Stimulated activated CD4-positive, alpha-beta T cell treated with anti-CD3 and anti-CD28 coated beads, TNF-alpha, amount 100 ng/mL, for 24 hours (primary cell): ENCODE results near the gene PPP1R13B.
A peak's percentile ranks its signal among the peaks of the same experiment; 100 is the strongest.

ENCODE experiments used
- DNase-seq, 3 experiments: peaks; one replicate each; pipeline ENCODE4 v3.0.0-alpha.2; 2020; ENCODE audit warnings: low read depth in 3 of 3

The PPP1R13B gene

GRCh38 chr14:103730490-103731035 lies 116.8 kb downstream of the PPP1R13B start:
- no peak for DNase-seq

GRCh38 chr14:103729496-103730448 lies 117.6 kb downstream of the PPP1R13B start:
- DNase-seq = no peak

- DNase-seq = no peak
Observed at GRCh38 chr14:103728721-103729120, 118.7 kb downstream of the PPP1R13B start.

- no peak for DNase-seq
Observed at GRCh38 chr14:103728141-103728540, 119.2 kb downstream of the PPP1R13B start.

- no peak for DNase-seq
Observed at GRCh38 chr14:103727313-103727980, 119.9 kb downstream of the PPP1R13B start.

- no peak for DNase-seq
Observed at GRCh38 chr14:103726474-103726873, 120.9 kb downstream of the PPP1R13B start.

- no peak for DNase-seq
Observed at GRCh38 chr14:103725739-103726395, 121.5 kb downstream of the PPP1R13B start.

- DNase-seq = no peak
Observed at GRCh38 chr14:103725001-103725682, 122.2 kb downstream of the PPP1R13B start.

GRCh38 chr14:103724116-103724515 lies 123.3 kb downstream of the PPP1R13B start:
- DNase-seq = no peak

- DNase-seq = no peak
Observed at GRCh38 chr14:103723748-103724081, 123.7 kb downstream of the PPP1R13B start.

- peak in 2 of 3 experiments; percentile 19 to 36 for DNase-seq
Observed at GRCh38 chr14:103721334-103722120, 125.8 kb downstream of the PPP1R13B start.

GRCh38 chr14:103719751-103720150 lies 127.6 kb downstream of the PPP1R13B start:
- DNase-seq = no peak

- DNase-seq = no peak
Observed at GRCh38 chr14:103718572-103718971, 128.8 kb downstream of the PPP1R13B start.

GRCh38 chr14:103716899-103717411 lies 130.4 kb downstream of the PPP1R13B start:
- no peak for DNase-seq

- no peak for DNase-seq
Observed at GRCh38 chr14:103716091-103716801, 131.1 kb downstream of the PPP1R13B start.

GRCh38 chr14:103715052-103716000 lies 132.0 kb downstream of the PPP1R13B start, which contains the start of the genes XRCC3 and ZFYVE21:
TSS of gene XRCC3 (minus strand) at chr14:103715451. CDS start at chr14:103711087, 4,364 bp downstream.
TSS of gene ZFYVE21 (plus strand) at chr14:103715810. CDS start at chr14:103715842, 32 bp downstream.
- peak; percentile 99 to 100 (median 99) for DNase-seq

GRCh38 chr14:103714063-103714724 lies 133.2 kb downstream of the PPP1R13B start:
- DNase-seq = no peak
